SK-N-SH (cell line): Measurements from ENCODE around the gene LTBP1. TPM values are rescaled to one million over a fixed set of nuclear protein-coding genes. Genes with fewer than 3 reads are reported as not detected.

Experiments
- CTCF ChIA-PET: fragments of 300-600, 350-600 bp; formaldehyde crosslinking; extraction: SDS; loops from one replicate; lab custom pipeline; 2021; lab: Yijun Ruan, JAX
- POLR2A ChIA-PET: fragments of 350-600 bp; sonication (Branson Sonifier 250); formaldehyde crosslinking; extraction: SDS; loops from one replicate; lab custom pipeline; 2020; ENCODE audit warnings: antibody characterized with exemption, inconsistent platforms; lab: Yijun Ruan, JAX
- DNase-seq: peaks from one replicate; pipeline ENCODE4 v3.0.0; 2012
- H2AFZ ChIP-seq: fragments of 200-600 bp; sonication (generic); 2 replicates; pipeline ENCODE4 v1.8.1; 2016; ENCODE audit warnings: antibody characterized with exemption, mild to moderate bottlenecking, low read depth
- H3F3A ChIP-seq: fragments of 200-600 bp; sonication (generic); replicated peaks from 2 replicates; pipeline ENCODE3; 2016; ENCODE audit warnings: antibody characterized with exemption, mild to moderate bottlenecking; ENCODE audit not compliant: insufficient read depth
- H3K27ac ChIP-seq, 2 experiments: fragments of 200-500 bp in 1 of 2; fragments of 200-600 bp in 1 of 2; sonication (Bioruptor generic) in 1 of 2; sonication (generic), shearing (Covaris generic) in 1 of 2; 2 replicates each; pipeline versions ENCODE4 v1.5.1 to v1.6.1; 2014 to 2016; ENCODE audit warnings: low read depth in 2 of 2, inconsistent platforms in 1 of 2, low read length in 1 of 2, mild to moderate bottlenecking in 1 of 2, mixed read lengths in 1 of 2
- H3K27me3 ChIP-seq: fragments of 200-600 bp; sonication (generic), shearing (Covaris generic); 2 replicates; pipeline ENCODE4 v1.6.1; 2016; ENCODE audit warnings: mixed run types; ENCODE audit not compliant: insufficient read depth
- H3K36me3 ChIP-seq, 2 experiments: fragments of 200-500 bp in 1 of 2; fragments of 200-600 bp in 1 of 2; sonication (Bioruptor generic) in 1 of 2; sonication (generic) in 1 of 2; replicated peaks in 1 of 2; 2 replicates each; pipeline versions ENCODE3 to v1.5.1; 2014 to 2016; ENCODE audit warnings: low read length in 1 of 2, mild to moderate bottlenecking in 1 of 2; ENCODE audit not compliant: insufficient read depth in 2 of 2, control insufficient read depth in 1 of 2
- H3K4me1 ChIP-seq, 2 experiments: fragments of 200-500 bp in 1 of 2; fragments of 200-600 bp in 1 of 2; sonication (Bioruptor generic) in 1 of 2; sonication (generic), shearing (Covaris generic) in 1 of 2; 2 replicates each; pipeline versions ENCODE4 v1.5.1 to v1.6.1; 2014 to 2016; ENCODE audit warnings: low read depth in 1 of 2, low read length in 1 of 2, mixed run types in 1 of 2; ENCODE audit not compliant: insufficient read depth in 2 of 2, control insufficient read depth in 1 of 2
- H3K4me2 ChIP-seq: fragments of 200-600 bp; sonication (generic), shearing (Covaris generic); 2 replicates; pipeline ENCODE4 v1.6.1; 2017; ENCODE audit warnings: mixed run types
- H3K4me3 ChIP-seq, 2 experiments: fragments of 200-500 bp in 1 of 2; fragments of 200-600 bp in 1 of 2; sonication (Bioruptor generic) in 1 of 2; sonication (generic), shearing (Covaris generic) in 1 of 2; 2 replicates each; pipeline versions ENCODE4 v1.5.1 to v1.8.1; 2014 to 2016; ENCODE audit warnings: low read depth in 2 of 2, inconsistent platforms in 1 of 2, low read length in 1 of 2, mild to moderate bottlenecking in 1 of 2, mixed read lengths in 1 of 2, moderate library complexity in 1 of 2
- H3K79me2 ChIP-seq: fragments of 200-600 bp; sonication (generic); 2 replicates; pipeline ENCODE4 v1.8.1; 2017; ENCODE audit warnings: mild to moderate bottlenecking; ENCODE audit not compliant: insufficient read depth
- H3K9ac ChIP-seq: fragments of 200-600 bp; sonication (generic); 2 replicates; pipeline ENCODE4 v1.6.1; 2017; ENCODE audit warnings: mixed run types
- H3K9me2 ChIP-seq: fragments of 200-600 bp; sonication (generic); 2 replicates; pipeline ENCODE4 v1.6.1; 2017; ENCODE audit warnings: mixed run types
- H3K9me3 ChIP-seq: fragments of 200-600 bp; sonication (generic); 2 replicates; pipeline ENCODE4 v1.6.1; 2017; ENCODE audit warnings: mixed run types, mild to moderate bottlenecking, moderate library complexity
- H4K20me1 ChIP-seq: fragments of 200-600 bp; sonication (generic); 2 replicates; pipeline ENCODE4 v1.6.1; 2017; ENCODE audit warnings: mild to moderate bottlenecking, mixed run types; ENCODE audit not compliant: insufficient read depth
- CHD2 ChIP-seq: fragments of 150-350 bp; IDR thresholded peaks from 2 replicates; pipeline ENCODE4 v1.6.1; 2018; ENCODE audit warnings: low read length; ENCODE audit not compliant: partially characterized antibody
- FOXM1 ChIP-seq: IDR thresholded peaks from 2 replicates; pipeline ENCODE4 v1.4.0; 2012; ENCODE audit warnings: low read depth, mild to moderate bottlenecking
- IRF3 ChIP-seq: fragments of 150-350 bp; IDR thresholded peaks from 2 replicates; pipeline ENCODE4 v1.6.1; 2016; ENCODE audit warnings: mild to moderate bottlenecking, low read depth, low read length
- MEF2A ChIP-seq: IDR thresholded peaks from 2 replicates; pipeline ENCODE4 v1.4.0; 2012; ENCODE audit warnings: low read depth, borderline replicate concordance
- MXI1 ChIP-seq: IDR thresholded peaks from 2 replicates; pipeline ENCODE4 v1.6.1; 2012; ENCODE audit warnings: mild to moderate bottlenecking, low read depth, low read length, improper control_type of control experiment
- NFIC ChIP-seq: IDR thresholded peaks from 2 replicates; pipeline ENCODE4 v1.4.0; 2012; ENCODE audit warnings: borderline replicate concordance
- NRF1 ChIP-seq: IDR thresholded peaks from 2 replicates; pipeline ENCODE4 v1.6.1; 2012; ENCODE audit warnings: low read depth, mild to moderate bottlenecking, low read length
- PBX3 ChIP-seq: IDR thresholded peaks from 2 replicates; pipeline ENCODE4; 2012
- SIN3A ChIP-seq: IDR thresholded peaks from 2 replicates; pipeline ENCODE4 v1.6.1; 2012; ENCODE audit warnings: low read depth, mild to moderate bottlenecking, low read length, moderate library complexity, borderline replicate concordance
- SMC3 ChIP-seq: IDR thresholded peaks from 2 replicates; pipeline ENCODE4 v1.6.1; 2012; ENCODE audit warnings: low read depth, low read length, improper control_type of control experiment
- TAF1 ChIP-seq: IDR thresholded peaks from 2 replicates; pipeline ENCODE4 v1.6.1; 2012; ENCODE audit warnings: low read depth, mild to moderate bottlenecking, low read length, moderate library complexity, borderline replicate concordance
- TEAD4 ChIP-seq: IDR thresholded peaks from 2 replicates; pipeline ENCODE4 v1.4.0; 2012; ENCODE audit warnings: mild to moderate bottlenecking, borderline replicate concordance; ENCODE audit not compliant: insufficient read depth
- WGBS: methylation state at CpG from one replicate; pipeline ENCODE4 v1.1.6; 2017; ENCODE audit warnings: low lambda C conversion rate; 5-methylcytosine and 5-hydroxymethylcytosine counted together
- polyA plus RNA-seq, 3 experiments: library from polyadenylated mRNA; depleted of rRNA; stranded (reverse); fragments of >200 nt; gene quantifications; 2 replicates each; pipeline ENCODE4 v1.2.3, GENCODE V29; 2012

The LTBP1 gene
- polyA plus RNA-seq, 1 of the 3 experiments (the other 2 are of a cell fraction): 467 TPM

- Histone ChIP-seq H2AFZ (no peak overlapping the region), H3F3A (peaks cover 50% of the 10 kb centered on the region), H3K79me2 (peaks cover 69% of the 10 kb centered on the region; the same call in 1 of the 2 replicates), H3K27me3 (no peaks in the 10 kb centered on the region), H3K9ac (no peak overlapping the region), H3K4me1 (peaks cover 0 to 70% of the 10 kb centered on the region in 2 experiments; a peak in 3 of 4 replicates), H3K36me3 (peaks cover 29 to 37% of the 10 kb centered on the region in 2 experiments), H3K4me2 (peak overlapping the region; percentile 3; the same call in 1 of the 2 replicates), H3K9me2 (no peaks in the 10 kb centered on the region), H4K20me1 (no peaks in the 10 kb centered on the region), H3K27ac (peak overlapping the region in 1 of 2 experiments; percentile 96; a peak in 2 of 4 replicates), H3K9me3 (no peaks in the 10 kb centered on the region), H3K4me3 (no peak overlapping the region)
- CTCF ChIA-PET: interaction anchor here (0.5 kb wide), 1 partner anchor 11 kb away, joined by 3 read pairs; no protein-coding TSS in a partner anchor
- peak; percentile 40; the same call in 1 of the 2 replicates for TF ChIP-seq NFIC
- no peak for TF ChIP-seq SIN3A
- POLR2A ChIA-PET: no interaction called here
- no peak for DNase-seq
- WGBS: 58% methylated on average over 3 of the region's 3 CpGs
Observed at GRCh38 chr2:33216508-33217182, 269.9 kb downstream of the LTBP1 start.

- H4K20me1 ChIP-seq: no peaks in the 10 kb centered on the region
- H3K4me3 ChIP-seq: no peak overlapping the region
- peaks cover 46% of the 10 kb centered on the region for H3F3A ChIP-seq
- no peaks in the 10 kb centered on the region for H3K27me3 ChIP-seq
- H3K79me2 ChIP-seq: peaks cover 63% of the 10 kb centered on the region; the same call in 1 of the 2 replicates
- H3K9ac ChIP-seq: no peak overlapping the region
- H3K9me3 ChIP-seq: no peaks in the 10 kb centered on the region
- ChIA-PET POLR2A (no interaction called here), CTCF (interaction anchor here (0.5 kb wide), 1 partner anchor 11 kb away, joined by 3 read pairs; no protein-coding TSS in a partner anchor)
- WGBS: 70% methylated on average over 3 of the region's 3 CpGs
- no peaks in the 10 kb centered on the region for H3K9me2 ChIP-seq
- H3K27ac ChIP-seq: peak overlapping the region in 1 of 2 experiments; percentile 96; a peak in 2 of 4 replicates
- H3K4me2 ChIP-seq: no peak overlapping the region
- H3K36me3 ChIP-seq: peaks cover 36 to 45% of the 10 kb centered on the region in 2 experiments
- peaks cover 0 to 62% of the 10 kb centered on the region in 2 experiments; a peak in 3 of 4 replicates for H3K4me1 ChIP-seq
- H2AFZ ChIP-seq: no peak overlapping the region
- DNase-seq: no peak
- no peak for TF ChIP-seq IRF3
- TF ChIP-seq MXI1: no peak
- TF ChIP-seq FOXM1: no peak
- no peak for TF ChIP-seq PBX3
- TF ChIP-seq CHD2: no peak
- no peak for TF ChIP-seq MEF2A
- no peak for TF ChIP-seq SMC3
- no peak for TF ChIP-seq TEAD4
- no peak for TF ChIP-seq TAF1
- TF ChIP-seq NRF1: no peak
Observed at GRCh38 chr2:33217406-33217805, 270.7 kb downstream of the LTBP1 start.
